T-cell (primary cell): Measurements from ENCODE around the gene PES1. TPM values are rescaled to one million over a fixed set of nuclear protein-coding genes. Genes with fewer than 3 reads are reported as not detected.
"Not testable (repeated sequence)": the region's sequence is repeated elsewhere in the genome, so short reads cannot be mapped to it uniquely, and the experiment has no call there.

Source experiments
- ATAC-seq, 4 experiments: fragments of 200-7000 bp in 3 of 4; fragments of 150-1000 bp in 1 of 4; cut with Tn5 transposase; replicated peaks in 1 of 4; 1 replicate in 3 of 4; 2 replicates in 1 of 4; pipeline ENCODE4 v1.10.0; 2021; ENCODE audit warnings: moderate library complexity in 3 of 4, mild to moderate bottlenecking in 2 of 4, moderate number of reproducible peaks in 1 of 4
- CTCF ChIA-PET, 2 donors: fragments of 300-600 bp; sonication (Branson Sonifier 250); formaldehyde crosslinking; loops; one replicate each; lab custom pipeline; 2022; ENCODE audit warnings: antibody characterized with exemption in 2 of 2; lab: Charles Lee
- POLR2A ChIA-PET, 2 donors: fragments of 300-600 bp; sonication (Branson Sonifier 250); formaldehyde crosslinking; loops; one replicate each; lab custom pipeline; 2022; ENCODE audit warnings: antibody characterized with exemption in 2 of 2; lab: Charles Lee
- DNase-seq, 35 experiments: peaks; one replicate each; pipeline versions ENCODE4 v3.0.0 to v3.0.0-alpha.2; 2013 to 2023
- H3K27ac ChIP-seq: one replicate; pipeline ENCODE4 v1.5.1; 2013; ENCODE audit warnings: low read length
- H3K27me3 ChIP-seq, 2 experiments: replicated peaks in 1 of 2; 1 replicate in 1 of 2; 2 replicates in 1 of 2; pipeline versions ENCODE4 v1.6.1 to v1.7.0; 2013; ENCODE audit warnings: low read length in 1 of 2, mixed read lengths in 1 of 2; ENCODE audit not compliant: control insufficient read depth in 2 of 2, insufficient read depth in 2 of 2; ENCODE audit errors: extremely low read depth in 1 of 2
- H3K36me3 ChIP-seq, 2 donors: 1 replicate in 1 of 2; 2 replicates in 1 of 2; pipeline versions ENCODE4 v1.6.1 to v1.7.0; 2013; ENCODE audit warnings: low read length in 1 of 2; ENCODE audit not compliant: control insufficient read depth in 2 of 2, insufficient read depth in 1 of 2; ENCODE audit errors: extremely low read depth in 1 of 2
- H3K4me1 ChIP-seq, 2 experiments: 1 replicate in 1 of 2; 2 replicates in 1 of 2; pipeline versions ENCODE4 v1.6.1 to v1.7.0; 2013; ENCODE audit warnings: low read length in 2 of 2, mixed read lengths in 1 of 2; ENCODE audit not compliant: insufficient read depth in 2 of 2, control insufficient read depth in 1 of 2; ENCODE audit errors: extremely low read depth in 1 of 2
- H3K4me3 ChIP-seq, 2 donors: 1 replicate in 1 of 2; 2 replicates in 1 of 2; pipeline versions ENCODE4 v1.5.1 to v1.7.0; 2013; ENCODE audit warnings: mild to moderate bottlenecking in 2 of 2, low read length in 1 of 2, moderate library complexity in 1 of 2; ENCODE audit not compliant: control insufficient read depth in 1 of 2; ENCODE audit errors: extremely low read depth in 1 of 2
- H3K9me3 ChIP-seq: 2 replicates; pipeline ENCODE4 v1.7.0; 2013
- H3K27ac Mint-ChIP-seq, 2 donors: one replicate each; pipeline ENCODE4 v1.8.0; 2020 to 2021; ENCODE audit warnings: mild to moderate bottlenecking in 2 of 2, mixed read lengths in 2 of 2
- H3K27me3 Mint-ChIP-seq, 2 donors: one replicate each; pipeline ENCODE4 v1.8.0; 2021 to 2022; ENCODE audit warnings: mixed read lengths in 2 of 2
- H3K36me3 Mint-ChIP-seq: one replicate; pipeline ENCODE4 v1.8.0; 2021; ENCODE audit warnings: mixed read lengths
- H3K4me1 Mint-ChIP-seq, 3 donors: one replicate each; pipeline ENCODE4 v1.8.0; 2020 to 2022; ENCODE audit warnings: mixed read lengths in 3 of 3, mild to moderate bottlenecking in 1 of 3
- H3K4me3 Mint-ChIP-seq, 3 donors: one replicate each; pipeline ENCODE4 v1.8.0; 2020 to 2022; ENCODE audit warnings: mild to moderate bottlenecking in 3 of 3, mixed read lengths in 3 of 3, moderate library complexity in 3 of 3
- H3K9me3 Mint-ChIP-seq, 3 donors: one replicate each; pipeline ENCODE4 v1.8.0; 2020 to 2022; ENCODE audit warnings: mixed read lengths in 3 of 3
- WGBS: methylation state at CpG from one replicate; pipeline ENCODE4 v1.1.5; 2013; ENCODE audit warnings: missing lambda C conversion rate; ENCODE audit not compliant: insufficient coverage; 5-methylcytosine and 5-hydroxymethylcytosine counted together
- total RNA-seq, 35 experiments: library from RNA in 6 of 35; stranded (reverse) in 6 of 35; fragments of 120-200 nt in 1 of 35; gene quantifications; one replicate each; pipeline versions ENCODE4 v1.2.1 to v1.2.4 and lab custom pipeline; 2013 to 2026

Gene PES1
- total RNA-seq, 5 donors from 2014 or later (not counting 1 experiment from before 2014, with no cell fraction given) = 36.0 to 66.2 (median 63.1) TPM

- DNase-seq = no peak
- CTCF ChIA-PET = no interaction called here
These were observed 34.7 kb upstream of the PES1 start for GRCh38 chr22:30626413-30626812.

GRCh38 chr22:30619909-30620308 is 28.2 kb upstream of the PES1 start:
- DNase-seq, H3K4me3 Mint-ChIP-seq, H3K4me1 ChIP-seq, H3K4me1 Mint-ChIP-seq, H3K4me3 ChIP-seq, POLR2A ChIA-PET, H3K36me3 Mint-ChIP-seq, H3K27ac Mint-ChIP-seq, H3K9me3 ChIP-seq, H3K27me3 ChIP-seq, ATAC-seq, CTCF ChIA-PET, H3K9me3 Mint-ChIP-seq, H3K27ac ChIP-seq, H3K27me3 Mint-ChIP-seq, H3K36me3 ChIP-seq: not testable (repeated sequence)
- 100% methylated on average over 1 of the region's 6 CpGs for WGBS

More at GRCh38 chr22:30626413-30626812, 34.7 kb upstream of the PES1 start:
- no peak overlapping the region for H3K27ac ChIP-seq
- POLR2A ChIA-PET = no interaction called here
- ATAC-seq = no peak
- WGBS = 63% methylated on average over 3 of the region's 5 CpGs
- no peak overlapping the region for H3K4me3 ChIP-seq
- Mint-ChIP-seq H3K9me3 (no peaks in the 10 kb centered on the region), H3K27me3 (no peaks in the 10 kb centered on the region), H3K27ac (no peak overlapping the region), H3K4me3 (no peak overlapping the region), H3K4me1 (no peaks in the 10 kb centered on the region), H3K36me3 (no peaks in the 10 kb centered on the region)
- no peaks in the 10 kb centered on the region for H3K4me1 ChIP-seq
- no peaks in the 10 kb centered on the region for H3K27me3 ChIP-seq
- no peaks in the 10 kb centered on the region for H3K36me3 ChIP-seq
- H3K9me3 ChIP-seq = no peaks in the 10 kb centered on the region

GRCh38 chr22:30617819-30618218 is 26.1 kb upstream of the PES1 start:
- Mint-ChIP-seq H3K36me3 (no peaks in the 10 kb centered on the region), H3K27me3 (no peaks in the 10 kb centered on the region), H3K27ac (no peak overlapping the region), H3K4me3 (no peak overlapping the region), H3K9me3 (no peaks in the 10 kb centered on the region), H3K4me1 (no peaks in the 10 kb centered on the region)
- no CpG with 5 or more reads among the region's 6 CpGs for WGBS
- Histone ChIP-seq H3K4me3 (no peak overlapping the region), H3K9me3 (no peaks in the 10 kb centered on the region), H3K27ac (no peak overlapping the region), H3K27me3 (no peaks in the 10 kb centered on the region), H3K36me3 (no peaks in the 10 kb centered on the region), H3K4me1 (no peaks in the 10 kb centered on the region)
- CTCF ChIA-PET = no interaction called here
- DNase-seq (no peak), ATAC-seq (no peak)
- POLR2A ChIA-PET = no interaction called here

GRCh38 chr22:30615543-30615954 is 23.8 kb upstream of the PES1 start:
- H3K9me3 ChIP-seq = no peaks in the 10 kb centered on the region
- H3K27me3 Mint-ChIP-seq = peaks cover 0 to under 1% of the 10 kb centered on the region in 2 donors

DNA sequence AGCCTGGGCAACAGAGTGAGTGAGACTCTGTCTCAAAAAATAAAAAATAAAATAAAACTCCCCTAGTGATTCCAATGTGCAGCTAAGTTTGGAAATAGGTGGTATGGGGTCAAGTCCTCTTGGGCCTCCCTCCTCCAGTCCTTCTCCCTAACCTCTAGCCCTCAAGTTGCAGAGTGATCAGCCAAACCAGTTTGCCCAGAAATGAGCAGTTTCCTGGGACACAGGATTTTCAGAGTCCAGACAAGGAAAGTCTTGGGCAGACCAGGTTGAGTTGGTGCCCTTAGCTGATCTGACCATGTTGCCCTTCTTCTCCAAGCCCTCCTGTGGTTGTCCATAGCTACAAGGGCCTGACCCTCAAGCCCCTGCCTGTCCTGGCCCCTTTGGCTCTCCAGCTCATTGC is 23.2 kb upstream of the PES1 start:
- no peak overlapping the region for H3K4me3 ChIP-seq
- ATAC-seq = no peak
- H3K27ac ChIP-seq = no peak overlapping the region
- Mint-ChIP-seq H3K4me3 (no peak overlapping the region), H3K27ac (no peak overlapping the region), H3K36me3 (no peaks in the 10 kb centered on the region), H3K4me1 (no peaks in the 10 kb centered on the region), H3K9me3 (no peaks in the 10 kb centered on the region), H3K27me3 (peaks cover 0 to 3% of the 10 kb centered on the region in 2 donors)
- ChIA-PET CTCF (no interaction called here), POLR2A (no interaction called here)
- H3K4me1 ChIP-seq = no peaks in the 10 kb centered on the region
- no peak for DNase-seq
- peaks cover 0 to 7% of the 10 kb centered on the region in 2 experiments for H3K27me3 ChIP-seq
- no peaks in the 10 kb centered on the region for H3K9me3 ChIP-seq
- H3K36me3 ChIP-seq = no peaks in the 10 kb centered on the region

More at GRCh38 chr22:30615543-30615954, 23.8 kb upstream of the PES1 start:
- H3K4me3 Mint-ChIP-seq = no peak overlapping the region
- POLR2A ChIA-PET = no interaction called here
- peaks cover 0 to 3% of the 10 kb centered on the region in 2 experiments for H3K27me3 ChIP-seq
- no peaks in the 10 kb centered on the region for H3K36me3 Mint-ChIP-seq
- H3K4me1 ChIP-seq = no peaks in the 10 kb centered on the region
- CTCF ChIA-PET = no interaction called here
- 90% methylated on average over 3 of the region's 7 CpGs for WGBS
- H3K9me3 Mint-ChIP-seq = no peaks in the 10 kb centered on the region
- no peak for DNase-seq
- H3K27ac ChIP-seq = no peak overlapping the region
- ATAC-seq = no peak
- H3K27ac Mint-ChIP-seq = no peak overlapping the region
- no peak overlapping the region for H3K4me3 ChIP-seq
- no peaks in the 10 kb centered on the region for H3K36me3 ChIP-seq
- no peaks in the 10 kb centered on the region for H3K4me1 Mint-ChIP-seq

DNA sequence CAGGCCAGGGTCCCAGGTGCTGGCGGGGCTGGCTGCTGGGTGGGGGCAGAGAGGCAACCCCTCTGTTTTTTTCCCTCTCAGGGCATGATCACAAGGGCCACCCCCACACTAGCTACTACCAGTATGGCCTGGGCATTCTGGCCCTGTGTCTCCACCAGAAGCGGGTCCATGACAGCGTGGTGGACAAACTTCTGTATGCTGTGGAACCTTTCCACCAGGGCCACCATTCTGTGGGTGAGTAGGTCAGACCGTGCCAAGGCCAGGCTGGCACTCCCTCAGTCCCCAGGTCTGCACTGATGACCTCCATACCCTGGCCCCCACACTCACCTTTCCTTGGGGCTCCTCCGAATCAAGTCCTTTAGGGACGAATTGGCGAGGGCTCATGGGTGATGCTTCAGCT is 22.6 kb upstream of the PES1 start:
- POLR2A ChIA-PET = no interaction called here
- peaks cover 0 to 5% of the 10 kb centered on the region in 2 donors for H3K27me3 Mint-ChIP-seq
- H3K36me3 Mint-ChIP-seq = no peaks in the 10 kb centered on the region
- no peaks in the 10 kb centered on the region for H3K9me3 ChIP-seq
- WGBS = 70% methylated on average over 2 of the region's 7 CpGs
- peaks cover 0 to 12% of the 10 kb centered on the region in 2 experiments for H3K27me3 ChIP-seq
- CTCF ChIA-PET = no interaction called here
- no peak overlapping the region for H3K27ac ChIP-seq
- no peaks in the 10 kb centered on the region for H3K4me1 ChIP-seq
- H3K9me3 Mint-ChIP-seq = no peaks in the 10 kb centered on the region
- H3K4me1 Mint-ChIP-seq = peaks cover 0 to 2% (median 0%) of the 10 kb centered on the region in 3 donors
- no peak overlapping the region for H3K4me3 ChIP-seq
- DNase-seq (no peak), ATAC-seq (no peak)
- no peak overlapping the region for H3K4me3 Mint-ChIP-seq
- H3K36me3 ChIP-seq = no peaks in the 10 kb centered on the region
- H3K27ac Mint-ChIP-seq = no peak overlapping the region

DNA sequence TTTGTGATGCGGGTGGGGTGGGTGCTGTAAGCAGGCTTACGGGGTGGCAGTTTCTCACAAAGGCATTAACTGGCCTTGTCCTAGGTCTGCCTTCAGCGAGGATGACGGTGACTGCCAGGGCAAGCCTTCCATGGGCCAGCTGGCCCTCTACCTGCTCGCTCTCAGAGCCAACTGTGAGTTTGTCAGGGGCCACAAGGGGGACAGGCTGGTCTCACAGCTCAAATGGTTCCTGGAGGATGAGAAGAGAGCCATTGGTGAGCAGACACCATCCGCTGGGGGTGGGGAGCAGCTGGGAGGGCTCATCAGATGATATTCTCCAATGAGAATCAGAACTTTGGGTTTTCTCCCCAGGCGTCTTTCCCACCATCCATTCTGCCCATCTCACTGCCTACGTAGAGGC is 21.1 kb upstream of the PES1 start:
- no peak for ATAC-seq
- CTCF ChIA-PET = no interaction called here
- Mint-ChIP-seq H3K27me3 (peaks cover 0 to 8% of the 10 kb centered on the region in 2 donors), H3K4me3 (no peak overlapping the region), H3K36me3 (no peaks in the 10 kb centered on the region), H3K4me1 (peaks cover 0 to 4% (median under 1%) of the 10 kb centered on the region in 3 donors), H3K9me3 (no peaks in the 10 kb centered on the region), H3K27ac (no peak overlapping the region)
- H3K4me3 ChIP-seq = no peak overlapping the region
- H3K4me1 ChIP-seq = peaks cover 0 to 2% of the 10 kb centered on the region in 2 experiments
- DNase-seq = no peak
- no peak overlapping the region for H3K27ac ChIP-seq
- 92% methylated on average over 5 of the region's 8 CpGs for WGBS
- H3K36me3 ChIP-seq = no peaks in the 10 kb centered on the region
- POLR2A ChIA-PET = interaction anchor here in 1 of 2 donors (0.6 kb wide), 1 partner anchor 1477 kb away, joined by 7 read pairs; no protein-coding TSS in a partner anchor
- H3K9me3 ChIP-seq = no peaks in the 10 kb centered on the region
- peaks cover 0 to 20% of the 10 kb centered on the region in 2 experiments for H3K27me3 ChIP-seq
